Inflammatory macrophage (primary cell): Measurements from ENCODE around the gene NALCN.
"Not testable (repeated sequence)": the region's sequence is repeated elsewhere in the genome, so short reads cannot be mapped to it uniquely, and the experiment has no call there.

Source experiments
- DNase-seq, 2 donors: peaks; one replicate each; pipeline ENCODE4 v3.0.0-alpha.2; 2020 to 2022

Gene NALCN

DNA sequence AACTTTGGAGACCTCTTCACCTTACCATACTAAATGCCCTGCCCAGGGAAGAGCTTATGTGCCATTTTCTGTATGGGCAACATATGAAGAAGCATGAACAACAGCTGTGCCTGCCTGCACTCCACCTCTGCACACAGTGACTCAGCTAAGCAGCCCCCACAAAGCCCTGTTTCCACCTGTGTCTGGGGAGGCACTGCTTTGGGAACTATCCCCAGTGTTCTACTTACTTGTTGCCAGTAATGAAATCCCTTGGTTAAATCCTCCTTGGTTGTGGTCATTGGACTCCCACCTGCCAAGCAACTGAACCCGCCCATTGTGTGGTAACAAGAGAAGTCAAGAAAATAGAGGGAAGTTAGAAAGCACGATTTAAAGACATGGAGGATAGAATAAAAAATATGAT lies 84.6 kb downstream of the NALCN start:
- DNase-seq: no peak

DNA sequence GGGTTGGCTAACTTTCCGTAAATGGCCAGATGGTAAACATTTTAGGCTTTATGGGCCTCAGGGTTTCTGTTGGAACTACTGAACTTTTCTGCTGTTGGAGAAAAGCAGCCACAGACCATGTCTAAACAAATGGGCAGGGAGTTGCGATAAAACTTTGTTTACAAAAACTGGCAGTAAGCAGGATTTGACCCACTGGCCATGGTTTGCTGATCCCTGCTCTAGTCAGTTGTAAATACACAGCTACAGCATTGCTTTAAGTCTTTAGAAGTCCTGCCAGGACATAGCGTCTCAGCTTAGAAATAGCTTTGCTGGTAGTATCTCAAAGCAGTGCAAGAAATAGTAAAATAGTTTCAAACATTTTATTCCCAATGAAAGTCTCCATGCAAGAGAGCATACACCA lies 88.4 kb downstream of the NALCN start:
- no peak for DNase-seq

- DNase-seq: no peak
Observed at GRCh38 chr13:101326710-101327109, 89.6 kb downstream of the NALCN start.

DNA sequence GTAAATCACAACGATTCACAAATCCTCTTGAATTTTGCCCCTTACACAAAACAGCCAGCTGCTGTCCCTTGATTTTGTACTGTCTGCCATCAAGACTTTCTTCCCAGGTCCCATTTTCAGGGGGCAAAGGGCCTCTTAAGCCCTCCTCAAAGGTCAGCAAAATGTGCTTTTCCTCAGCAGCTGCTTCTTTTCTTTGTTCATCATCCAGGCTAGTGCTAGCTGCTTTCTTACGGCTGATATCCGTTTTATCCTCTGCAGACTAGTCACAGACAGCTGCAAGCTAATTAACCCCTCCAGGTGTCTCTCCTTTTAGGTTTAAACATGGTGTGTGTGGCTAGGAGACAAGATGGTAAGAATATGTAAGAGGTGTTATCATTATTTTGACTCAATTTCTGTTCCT lies 90.9 kb downstream of the NALCN start:
- DNase-seq: no peak

GRCh38 chr13:101323601-101324000 lies 92.7 kb downstream of the NALCN start:
- DNase-seq: no peak

DNA sequence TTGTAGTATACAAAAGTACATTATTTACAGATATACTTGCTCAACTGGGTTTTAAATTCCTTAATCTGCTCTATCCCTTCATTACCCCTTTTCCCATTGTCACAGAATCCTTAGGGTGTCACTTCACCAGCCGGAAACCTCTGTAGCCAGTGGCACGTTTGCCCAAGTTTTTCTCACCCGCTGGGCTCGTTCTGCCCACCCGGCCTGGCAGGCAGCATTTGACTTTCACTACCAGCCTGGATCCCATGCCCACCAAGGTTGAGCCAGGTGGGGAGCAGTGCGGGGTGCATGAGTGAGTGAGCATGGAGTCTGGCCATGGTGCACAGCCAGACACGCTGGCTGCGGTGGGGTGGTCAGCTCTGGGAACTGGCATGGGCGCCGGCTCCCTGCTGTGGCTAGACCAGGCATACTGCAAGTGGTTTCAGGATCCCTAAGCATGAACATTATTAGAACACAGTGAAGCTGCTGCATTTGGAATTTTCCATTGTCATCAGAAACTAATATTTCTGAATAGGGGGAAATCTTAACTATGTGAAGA lies 98.3 kb downstream of the NALCN start:
- no peak for DNase-seq

- not testable (repeated sequence) for DNase-seq
Observed at GRCh38 chr13:101313479-101313878, 102.8 kb downstream of the NALCN start.

DNA sequence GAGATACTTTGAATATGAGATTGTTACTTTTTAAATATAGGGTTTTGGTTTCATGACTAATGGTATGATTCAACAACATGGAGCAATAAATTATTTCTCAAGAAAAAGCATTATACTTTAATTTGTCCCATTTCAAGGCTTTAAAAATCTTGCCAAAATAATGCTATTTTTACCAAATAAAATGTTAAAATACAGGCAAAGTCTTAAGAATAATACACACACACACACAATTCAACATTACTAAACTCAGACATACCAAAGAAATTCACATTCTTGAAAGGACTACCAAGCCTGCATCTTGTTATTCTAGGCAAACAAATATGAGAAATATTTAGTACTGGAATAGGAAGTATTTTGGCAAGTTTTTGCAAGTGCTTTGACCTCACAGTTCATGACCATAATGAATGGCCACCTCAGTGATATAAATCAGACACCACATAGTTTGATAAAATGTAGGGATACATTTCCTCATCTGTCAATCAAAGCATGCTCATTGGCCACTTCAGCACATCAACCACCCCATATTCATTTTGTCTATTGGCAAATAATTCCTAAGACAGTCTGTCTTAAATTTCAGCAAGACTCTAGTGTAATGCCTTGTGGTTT lies 107.2 kb downstream of the NALCN start:
- DNase-seq: no peak

DNA sequence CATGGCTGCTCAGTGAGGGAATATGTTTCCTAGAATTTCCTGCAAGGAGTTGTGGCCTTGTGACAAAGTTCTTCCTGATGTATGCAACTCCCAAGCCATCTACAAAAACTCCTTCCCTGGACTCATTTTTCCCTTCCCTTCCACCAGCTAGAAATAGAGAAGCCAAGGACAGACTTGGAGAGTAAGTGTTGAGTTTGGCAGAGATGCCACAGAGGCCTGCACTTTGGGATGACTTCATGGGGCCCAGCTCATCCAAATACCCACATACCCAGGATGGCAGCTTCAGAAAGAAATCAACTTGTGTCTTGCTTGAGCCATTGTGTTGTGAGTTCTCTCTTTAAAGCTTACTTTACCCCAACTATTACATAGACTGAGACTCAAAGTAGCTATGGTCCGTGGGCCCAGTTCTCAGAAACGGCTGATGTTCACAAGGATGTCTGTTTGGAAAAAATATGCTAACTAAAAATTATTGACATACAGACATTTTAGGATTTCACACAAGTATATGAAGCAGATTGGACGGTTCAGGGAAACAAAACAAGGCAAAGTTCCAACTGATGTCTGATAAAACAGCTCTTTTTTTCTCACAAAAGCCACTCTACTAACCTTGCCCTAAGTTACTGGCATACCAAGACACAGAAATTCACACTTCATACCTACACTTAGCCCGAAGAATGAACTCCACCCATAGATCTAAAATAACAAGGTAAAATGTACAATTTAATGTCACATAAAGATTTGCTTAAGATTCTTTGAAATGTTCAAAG lies 107.9 kb downstream of the NALCN start:
- DNase-seq: no peak

- no peak for DNase-seq
Observed at GRCh38 chr13:101307181-101307701, 109.1 kb downstream of the NALCN start.

GRCh38 chr13:101306773-101307172 lies 109.5 kb downstream of the NALCN start:
- no peak for DNase-seq

GRCh38 chr13:101305981-101306411 lies 110.3 kb downstream of the NALCN start:
- DNase-seq: no peak

GRCh38 chr13:101303521-101303920 lies 112.8 kb downstream of the NALCN start:
- DNase-seq: no peak

DNA sequence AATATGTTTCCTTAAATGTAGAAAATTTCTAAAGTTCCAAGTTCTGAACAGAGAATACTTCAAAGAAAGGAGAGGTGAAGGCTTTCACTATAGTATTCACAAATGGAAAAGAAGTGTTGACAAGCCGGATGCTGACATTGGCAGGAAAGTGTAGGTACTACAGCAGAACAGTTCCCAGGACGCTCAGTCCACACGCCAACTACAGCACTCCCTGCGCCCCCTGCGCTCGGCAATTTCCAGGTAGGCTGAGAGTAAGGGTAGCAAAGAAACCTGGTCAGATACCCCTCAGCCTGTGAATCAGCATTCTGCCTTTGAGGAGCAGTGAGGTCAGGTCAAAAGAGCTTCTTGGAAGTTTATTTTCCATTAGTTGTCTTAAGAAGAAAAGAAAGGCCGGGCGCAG lies 115.3 kb downstream of the NALCN start:
- no peak for DNase-seq

- no peak for DNase-seq
Observed at GRCh38 chr13:101300531-101300930, 115.8 kb downstream of the NALCN start.

DNA sequence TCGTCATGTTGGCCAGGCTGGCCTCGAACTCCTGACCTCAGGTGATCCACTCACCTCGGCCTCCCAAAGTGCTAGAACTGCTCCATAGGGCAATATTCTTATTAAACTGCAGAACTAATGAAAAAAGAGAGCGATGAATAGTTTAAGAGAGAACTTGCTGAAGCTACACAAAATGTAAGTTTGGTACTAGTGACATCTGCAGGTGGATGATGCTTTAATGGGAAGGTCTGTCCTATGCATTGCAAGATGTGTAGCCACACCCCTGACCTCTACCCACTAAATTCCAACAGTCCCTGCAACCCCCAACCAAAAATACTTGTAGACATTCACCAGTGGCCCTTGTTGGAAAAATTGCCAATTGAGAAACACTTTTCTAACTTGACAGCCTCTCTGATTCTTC lies 117.8 kb downstream of the NALCN start:
- DNase-seq: no peak

DNA sequence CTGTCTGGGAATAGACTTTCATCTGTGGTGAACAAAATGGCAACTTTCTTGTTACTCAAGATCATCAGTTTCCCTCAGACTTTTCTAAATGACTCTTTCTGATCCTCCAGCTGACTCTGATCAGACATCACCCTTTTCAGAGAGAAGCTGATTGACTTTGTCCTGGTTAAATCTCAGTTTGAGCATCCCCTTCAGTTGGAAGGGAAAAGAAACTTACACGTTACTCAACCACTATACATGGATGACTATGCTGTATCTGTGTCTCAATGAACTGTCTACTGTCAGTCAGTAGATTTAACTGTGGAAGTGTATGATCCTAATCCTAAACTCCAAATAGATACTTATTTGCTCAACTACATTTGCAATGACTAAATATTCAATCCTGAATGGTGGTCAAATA lies 118.5 kb downstream of the NALCN start:
- no peak for DNase-seq

DNA sequence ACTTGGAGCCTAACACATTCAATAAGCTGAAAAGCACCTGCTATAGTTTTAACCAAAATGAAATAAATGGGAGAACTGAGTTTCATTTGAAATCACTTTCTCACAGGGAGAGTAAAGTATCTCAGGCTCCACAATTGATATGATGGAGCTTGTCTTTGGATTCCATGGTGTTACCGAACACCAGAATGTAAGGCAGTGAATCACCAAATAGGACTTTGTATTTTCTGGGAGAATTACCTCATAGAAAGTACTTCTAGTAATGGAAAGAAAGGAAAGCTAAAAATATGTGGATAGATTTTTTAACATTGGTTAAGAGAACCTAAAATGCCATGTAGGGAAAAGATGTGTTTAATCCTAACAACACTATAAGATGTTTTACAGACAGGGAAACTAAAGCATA lies 123.6 kb downstream of the NALCN start:
- DNase-seq: no peak

DNA sequence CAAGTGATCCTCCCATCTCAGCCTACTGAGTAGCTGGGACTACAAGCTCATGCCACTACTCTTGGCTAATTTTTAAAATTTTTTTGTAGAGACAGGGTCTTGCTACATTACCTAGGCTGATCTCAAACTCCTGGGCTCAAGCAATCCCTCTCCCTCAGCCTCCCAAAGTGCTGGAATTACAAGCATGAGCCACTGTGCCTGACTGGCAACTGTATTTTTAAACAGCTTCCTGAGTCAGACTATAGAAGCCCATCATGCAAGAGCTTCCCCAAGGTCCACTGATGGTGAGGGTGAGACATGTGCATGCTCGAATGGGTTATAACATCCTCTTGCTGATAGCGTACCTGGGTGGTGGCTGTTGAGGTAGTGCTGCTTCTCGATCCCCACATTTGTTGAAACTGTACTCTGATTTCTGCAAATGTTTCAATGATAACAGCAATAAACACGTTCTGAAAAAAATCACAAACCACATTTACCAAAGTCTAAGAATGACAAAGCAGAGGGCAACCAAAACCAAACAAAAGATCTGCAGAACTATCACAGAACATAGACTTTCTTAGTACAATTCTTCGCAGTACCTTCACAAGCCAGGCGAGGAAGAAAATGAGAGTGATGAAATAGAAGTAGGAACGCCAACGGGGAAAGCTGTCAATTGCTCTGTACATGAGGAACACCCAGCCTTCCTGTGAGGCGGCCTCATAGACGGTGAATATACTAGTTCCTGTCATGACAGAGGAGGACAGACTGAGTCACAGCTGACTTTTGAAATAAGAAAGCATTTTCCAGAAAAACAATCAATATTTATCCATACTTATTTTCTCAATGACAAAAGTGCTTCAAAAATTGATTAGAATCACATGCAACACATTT lies 124.4 kb downstream of the NALCN start:
- no peak for DNase-seq

DNA sequence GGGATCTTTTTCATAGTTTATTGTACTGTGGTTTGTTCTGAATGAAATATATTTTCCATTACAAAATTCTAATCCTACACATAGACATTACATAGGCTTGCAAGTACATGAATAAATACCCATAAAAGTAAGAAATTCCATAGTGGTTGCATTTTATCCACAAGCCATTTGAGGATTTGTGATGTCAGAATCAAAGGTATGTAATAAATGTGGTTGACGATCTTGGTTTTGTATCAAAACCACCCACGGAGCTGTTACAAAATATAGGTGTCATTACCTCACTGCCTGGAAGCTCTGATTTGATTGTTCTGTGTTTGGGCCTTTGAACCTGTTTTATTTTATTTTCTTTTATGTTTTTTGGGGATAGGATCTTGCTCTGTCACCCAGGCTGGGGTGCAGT lies 125.1 kb downstream of the NALCN start:
- DNase-seq: no peak

- DNase-seq: no peak
Observed at GRCh38 chr13:101289764-101290163, 126.5 kb downstream of the NALCN start.

DNA sequence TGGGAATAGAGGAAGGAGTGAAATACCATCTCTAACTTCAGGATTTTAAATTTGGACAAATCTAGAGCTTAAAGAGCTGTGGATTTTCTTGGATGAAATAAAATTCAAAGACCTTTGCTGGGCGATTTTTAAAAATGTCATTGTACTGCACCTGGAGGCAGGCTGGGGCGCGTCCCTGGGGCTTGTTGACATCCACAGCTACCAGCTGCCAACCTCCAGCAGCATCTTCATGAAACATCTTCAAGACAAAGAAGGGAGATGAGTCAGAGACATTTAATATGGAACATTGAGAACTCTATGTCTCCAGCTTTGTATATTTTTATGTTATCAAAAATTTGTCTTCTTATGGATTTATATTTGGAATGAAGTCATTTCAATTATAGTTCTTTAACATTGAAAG lies 132.5 kb downstream of the NALCN start:
- DNase-seq: no peak

GRCh38 chr13:101272886-101273285 lies 143.4 kb downstream of the NALCN start:
- no peak for DNase-seq
